ENCODE measurements around the gene NOS1AP. TPM values are rescaled to one million over a fixed set of nuclear protein-coding genes. Genes with fewer than 3 reads are reported as not detected.
A peak's percentile ranks its signal among the peaks of the same experiment; 100 is the strongest.

Gene NOS1AP
- total RNA-seq = 0.62 and 0.79 TPM in 2 replicates

- TF ChIP-seq CTCF (IDR thresholded peaks at IDR 0.05; ENCODE audit: insufficient read depth, low read length, poor library complexity, severe bottlenecking) = no peak
- Histone ChIP-seq H3K36me3 (ENCODE audit: control insufficient read depth, insufficient read depth, low read length) (no peaks in the 10 kb centered on the region), H3K27me3 (ENCODE audit: control insufficient read depth, insufficient read depth, low read length) (no peaks in the 10 kb centered on the region), H3K4me3 (ENCODE audit: low read depth, low read length) (peak within 1 kb of the TSS; percentile 67)
- DNase-seq (ENCODE audit: low read depth) = no peak
Observed at GRCh38 chr1:162069334-162070093, at the start of gene NOS1AP. Gene NOS1AP (plus strand): TSS chr1:162069691. CDS start chr1:162070178, 487 bp downstream.

GRCh38 chr1:162020150-162020549 lies 49.3 kb upstream of the NOS1AP start:
- Histone ChIP-seq H3K27me3 (ENCODE audit: control insufficient read depth, insufficient read depth, low read length) (no peaks in the 10 kb centered on the region), H3K36me3 (ENCODE audit: control insufficient read depth, insufficient read depth, low read length) (no peaks in the 10 kb centered on the region), H3K4me3 (ENCODE audit: low read depth, low read length) (no peak overlapping the region)
- DNase-seq (ENCODE audit: low read depth) = no peak
- no peak for TF ChIP-seq CTCF (IDR thresholded peaks at IDR 0.05; ENCODE audit: insufficient read depth, low read length, poor library complexity, severe bottlenecking)

GRCh38 chr1:162021124-162021523 lies 48.4 kb upstream of the NOS1AP start:
- H3K4me3 ChIP-seq (ENCODE audit: low read depth, low read length) = no peak overlapping the region
- TF ChIP-seq CTCF (IDR thresholded peaks at IDR 0.05; ENCODE audit: insufficient read depth, low read length, poor library complexity, severe bottlenecking) = no peak
- H3K36me3 ChIP-seq (ENCODE audit: control insufficient read depth, insufficient read depth, low read length) = no peaks in the 10 kb centered on the region
- DNase-seq (ENCODE audit: low read depth) = no peak
- H3K27me3 ChIP-seq (ENCODE audit: control insufficient read depth, insufficient read depth, low read length) = no peaks in the 10 kb centered on the region

DNA sequence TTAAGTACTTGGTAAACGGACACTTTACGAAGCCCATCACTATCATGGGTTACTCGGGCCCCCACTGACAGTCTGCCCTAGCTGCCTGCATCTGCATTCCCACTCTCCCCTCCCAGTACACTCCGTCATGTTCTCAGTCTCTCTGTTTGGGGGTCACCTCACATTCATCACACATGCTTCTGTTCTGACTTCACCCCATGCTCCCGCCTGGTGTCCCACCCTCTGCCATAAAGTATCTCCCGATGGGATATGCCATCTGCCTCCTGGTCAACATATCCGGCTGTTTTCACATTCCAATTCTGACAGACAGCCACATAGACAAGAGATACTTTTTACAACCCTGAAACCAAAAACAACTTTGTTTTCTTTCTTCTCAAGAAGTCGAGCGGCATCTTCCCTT lies 46.9 kb upstream of the NOS1AP start:
- DNase-seq (ENCODE audit: low read depth) = no peak
- no peak for TF ChIP-seq CTCF (IDR thresholded peaks at IDR 0.05; ENCODE audit: insufficient read depth, low read length, poor library complexity, severe bottlenecking)
- Histone ChIP-seq H3K36me3 (ENCODE audit: control insufficient read depth, insufficient read depth, low read length) (no peaks in the 10 kb centered on the region), H3K27me3 (ENCODE audit: control insufficient read depth, insufficient read depth, low read length) (no peaks in the 10 kb centered on the region), H3K4me3 (ENCODE audit: low read depth, low read length) (no peak overlapping the region)

DNA sequence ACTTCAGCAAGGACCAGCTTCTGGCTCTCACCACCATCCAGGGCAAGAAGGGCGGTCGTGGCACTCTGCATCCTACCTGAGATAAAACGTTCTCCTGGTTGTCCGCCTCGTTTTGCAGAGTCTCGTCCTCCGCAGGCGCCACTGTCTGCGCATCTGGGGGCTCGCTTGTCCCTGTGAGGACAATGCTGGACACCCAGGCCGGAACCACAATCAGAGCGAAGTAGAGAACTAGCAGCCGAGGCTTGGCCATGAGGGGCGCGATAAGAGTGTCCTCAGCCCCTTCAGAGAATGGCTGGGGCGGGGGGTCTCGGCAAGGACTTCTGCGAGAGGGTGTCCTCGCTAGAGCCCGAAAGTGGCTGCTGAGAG lies 46.3 kb upstream of the NOS1AP start:
- Histone ChIP-seq H3K27me3 (ENCODE audit: control insufficient read depth, insufficient read depth, low read length) (no peaks in the 10 kb centered on the region), H3K36me3 (ENCODE audit: control insufficient read depth, insufficient read depth, low read length) (no peaks in the 10 kb centered on the region), H3K4me3 (ENCODE audit: low read depth, low read length) (peak overlapping the region; percentile 49)
- DNase-seq (ENCODE audit: low read depth) = no peak
- TF ChIP-seq CTCF (IDR thresholded peaks at IDR 0.05; ENCODE audit: insufficient read depth, low read length, poor library complexity, severe bottlenecking) = no peak

Data from kidney epithelial cell (primary cell).